Mucosa of rectum (tissue), 2 donors: ENCODE data around the gene FRS2.

Experiments
- H3K27ac ChIP-seq, 2 donors: one replicate each; pipeline ENCODE4 v1.7.0; 2013; ENCODE audit warnings: inconsistent platforms in 2 of 2, low read depth in 2 of 2, low read length in 2 of 2
- H3K27me3 ChIP-seq, 2 donors: one replicate each; pipeline ENCODE4 v1.7.0; 2013; ENCODE audit warnings: low read length in 2 of 2; ENCODE audit not compliant: control insufficient read depth in 2 of 2, insufficient read depth in 2 of 2
- H3K36me3 ChIP-seq, 2 donors: one replicate each; pipeline ENCODE4 v1.7.0; 2013; ENCODE audit warnings: low read length in 2 of 2; ENCODE audit not compliant: control insufficient read depth in 2 of 2, insufficient read depth in 2 of 2
- H3K4me1 ChIP-seq, 2 donors: one replicate each; pipeline ENCODE4 v1.7.0; 2013; ENCODE audit warnings: low read length in 2 of 2, mild to moderate bottlenecking in 1 of 2; ENCODE audit not compliant: control insufficient read depth in 2 of 2, insufficient read depth in 2 of 2
- H3K4me3 ChIP-seq, 2 donors: one replicate each; pipeline ENCODE4 v1.7.0; 2013; ENCODE audit warnings: low read length in 2 of 2
- H3K9ac ChIP-seq, 2 donors: one replicate each; pipeline ENCODE4 v1.7.0; 2013; ENCODE audit warnings: low read length in 2 of 2, low read depth in 1 of 2, mild to moderate bottlenecking in 1 of 2
- H3K9me3 ChIP-seq, 2 donors: one replicate each; pipeline ENCODE4 v1.7.0; 2013; ENCODE audit warnings: low read length in 2 of 2; ENCODE audit not compliant: control insufficient read depth in 2 of 2
- donor health status: healthy.
- donor health status: Normal muscosa, but diverticular disease.

The FRS2 gene

GRCh38 chr12:69616025-69616424, 145.8 kb downstream of the FRS2 start:
- Histone ChIP-seq H3K9me3 (no peaks in the 10 kb centered on the region), H3K9ac (no peak overlapping the region), H3K36me3 (no peaks in the 10 kb centered on the region), H3K27ac (no peak overlapping the region), H3K27me3 (no peaks in the 10 kb centered on the region), H3K4me1 (no peaks in the 10 kb centered on the region), H3K4me3 (no peak overlapping the region)

DNA sequence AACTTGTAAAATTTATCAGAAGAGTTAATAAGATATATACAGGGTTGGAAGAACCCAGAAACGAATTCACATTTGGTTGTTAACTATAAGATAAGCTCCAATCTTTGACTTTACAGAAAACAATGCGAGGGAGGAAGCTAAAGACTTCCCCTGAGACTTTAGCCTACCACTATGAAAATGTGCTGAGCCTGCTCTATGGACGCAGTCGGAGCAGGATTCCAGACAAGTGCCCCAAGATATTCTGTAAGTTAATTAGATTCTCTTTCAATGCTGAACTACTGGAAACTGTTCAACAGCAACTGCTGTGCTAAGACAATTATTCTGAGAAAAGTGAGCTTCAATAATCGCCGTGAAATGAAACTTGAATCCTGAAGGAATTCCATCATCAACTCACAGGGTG, 148.9 kb downstream of the FRS2 start:
- no peak overlapping the region for H3K27ac ChIP-seq
- H3K27me3 ChIP-seq = no peaks in the 10 kb centered on the region
- no peaks in the 10 kb centered on the region for H3K4me1 ChIP-seq
- no peak overlapping the region for H3K4me3 ChIP-seq
- H3K9me3 ChIP-seq = no peaks in the 10 kb centered on the region
- no peaks in the 10 kb centered on the region for H3K36me3 ChIP-seq
- H3K9ac ChIP-seq = no peak overlapping the region

DNA sequence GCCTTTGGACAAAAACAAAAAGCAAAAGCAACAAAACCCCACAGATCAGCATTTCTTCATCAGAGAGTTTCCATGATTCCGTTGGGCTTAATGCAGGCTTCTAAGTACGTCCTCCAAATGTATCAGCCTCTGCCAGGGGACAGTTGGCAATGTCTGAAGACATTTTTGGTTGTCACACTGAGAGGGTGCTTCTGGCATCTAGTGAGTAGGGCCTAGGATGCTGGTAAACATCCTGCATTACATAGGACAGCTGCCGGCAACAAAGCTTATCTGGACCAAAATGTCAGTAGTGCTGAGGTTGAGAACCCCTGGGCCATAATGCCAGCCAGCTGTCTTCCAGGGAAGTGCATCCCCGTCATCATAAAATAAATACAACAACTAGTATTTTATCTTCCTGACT, 149.9 kb downstream of the FRS2 start:
- Histone ChIP-seq H3K4me3 (no peak overlapping the region), H3K36me3 (no peaks in the 10 kb centered on the region), H3K27me3 (no peaks in the 10 kb centered on the region), H3K9ac (no peak overlapping the region), H3K27ac (no peak overlapping the region), H3K9me3 (no peaks in the 10 kb centered on the region), H3K4me1 (no peaks in the 10 kb centered on the region)

- H3K27ac ChIP-seq = no peak overlapping the region
Observed at GRCh38 chr12:69620921-69621320, 150.7 kb downstream of the FRS2 start.

DNA sequence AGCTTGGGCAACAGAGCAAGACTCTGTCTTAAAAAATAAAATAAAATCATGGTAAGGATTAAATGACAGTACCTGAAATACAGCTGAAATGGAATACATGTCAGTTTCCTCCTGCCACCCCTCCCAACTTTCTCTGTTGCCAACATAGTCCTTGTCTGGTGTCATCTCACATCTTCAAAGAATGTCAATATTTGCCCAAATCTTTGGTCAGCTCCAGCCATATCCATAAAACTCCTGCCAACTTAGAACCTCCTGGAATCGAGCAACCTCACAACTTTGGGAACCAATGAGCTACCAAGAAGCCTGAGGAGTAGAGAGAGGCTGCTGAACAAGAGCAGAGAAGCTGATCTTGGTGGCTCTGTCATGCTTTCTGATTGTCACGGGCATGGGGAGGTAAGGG, 151.4 kb downstream of the FRS2 start:
- Histone ChIP-seq H3K9me3 (no peaks in the 10 kb centered on the region), H3K27ac (no peak overlapping the region), H3K27me3 (no peaks in the 10 kb centered on the region), H3K36me3 (no peaks in the 10 kb centered on the region), H3K4me3 (no peak overlapping the region), H3K4me1 (no peaks in the 10 kb centered on the region), H3K9ac (no peak overlapping the region)

More at GRCh38 chr12:69620921-69621320, 150.7 kb downstream of the FRS2 start:
- Histone ChIP-seq H3K9me3 (no peaks in the 10 kb centered on the region), H3K36me3 (no peaks in the 10 kb centered on the region), H3K4me3 (no peak overlapping the region), H3K4me1 (no peaks in the 10 kb centered on the region), H3K27me3 (no peaks in the 10 kb centered on the region), H3K9ac (no peak overlapping the region)

DNA sequence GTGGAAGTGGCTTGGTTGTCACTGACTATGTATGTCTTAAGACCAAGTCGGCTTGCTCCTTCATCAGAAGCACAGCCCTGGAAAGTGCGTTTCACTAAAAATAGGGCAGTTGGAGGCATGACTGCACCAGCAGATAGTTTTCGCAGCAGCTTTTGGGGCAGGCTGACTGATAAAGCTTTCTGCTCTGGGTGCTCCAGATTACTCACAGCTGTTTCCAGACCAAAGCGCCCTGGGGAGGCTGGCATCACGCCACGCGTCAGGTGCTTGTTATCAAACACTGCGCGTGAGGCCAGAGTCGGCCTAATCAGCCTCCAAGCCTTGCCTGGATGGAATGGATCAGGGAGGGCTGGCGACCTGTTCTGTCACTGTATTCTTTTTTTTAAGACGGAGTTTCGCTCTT, 153.8 kb downstream of the FRS2 start:
- Histone ChIP-seq H3K27me3 (no peaks in the 10 kb centered on the region), H3K4me1 (no peaks in the 10 kb centered on the region), H3K36me3 (no peaks in the 10 kb centered on the region), H3K9me3 (no peaks in the 10 kb centered on the region), H3K4me3 (no peak overlapping the region), H3K27ac (no peak overlapping the region), H3K9ac (no peak overlapping the region)

DNA sequence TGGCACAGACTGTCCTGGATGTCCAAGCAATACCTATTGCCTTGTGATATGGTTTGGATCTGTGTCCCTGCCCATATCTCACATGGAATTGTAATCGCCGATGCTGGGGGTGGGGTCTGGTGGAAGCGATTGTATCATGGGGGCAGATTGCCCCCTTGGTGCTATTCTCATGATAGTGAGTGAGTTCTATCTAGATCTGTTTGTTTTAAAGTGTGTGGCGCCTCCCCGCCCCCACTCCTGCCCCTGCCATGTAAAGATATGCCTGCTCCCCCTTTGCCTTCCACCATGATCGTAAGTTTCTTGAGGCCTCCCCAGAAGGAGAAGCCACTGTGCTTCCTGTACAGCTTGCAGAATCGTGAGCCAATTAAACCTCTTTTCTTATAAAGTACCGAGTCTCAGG, 157.3 kb downstream of the FRS2 start:
- Histone ChIP-seq H3K9ac (no peak overlapping the region), H3K27me3 (no peaks in the 10 kb centered on the region), H3K27ac (no peak overlapping the region), H3K36me3 (no peaks in the 10 kb centered on the region), H3K4me3 (no peak overlapping the region), H3K4me1 (no peaks in the 10 kb centered on the region), H3K9me3 (no peaks in the 10 kb centered on the region)
